NCI-H146 treated with DMSO at 0.1 percent for 48 hours (cell line): ENCODE data around the gene CREB3L2.
"Not testable (repeated sequence)": the region's sequence is repeated elsewhere in the genome, so short reads cannot be mapped to it uniquely, and the experiment has no call there.

Experiments used
- DNase-seq: peaks from one replicate; lab custom pipeline; 2025; ENCODE audit not compliant: unreplicated experiment; lab: John Stamatoyannopoulos, UW

Gene CREB3L2

DNA sequence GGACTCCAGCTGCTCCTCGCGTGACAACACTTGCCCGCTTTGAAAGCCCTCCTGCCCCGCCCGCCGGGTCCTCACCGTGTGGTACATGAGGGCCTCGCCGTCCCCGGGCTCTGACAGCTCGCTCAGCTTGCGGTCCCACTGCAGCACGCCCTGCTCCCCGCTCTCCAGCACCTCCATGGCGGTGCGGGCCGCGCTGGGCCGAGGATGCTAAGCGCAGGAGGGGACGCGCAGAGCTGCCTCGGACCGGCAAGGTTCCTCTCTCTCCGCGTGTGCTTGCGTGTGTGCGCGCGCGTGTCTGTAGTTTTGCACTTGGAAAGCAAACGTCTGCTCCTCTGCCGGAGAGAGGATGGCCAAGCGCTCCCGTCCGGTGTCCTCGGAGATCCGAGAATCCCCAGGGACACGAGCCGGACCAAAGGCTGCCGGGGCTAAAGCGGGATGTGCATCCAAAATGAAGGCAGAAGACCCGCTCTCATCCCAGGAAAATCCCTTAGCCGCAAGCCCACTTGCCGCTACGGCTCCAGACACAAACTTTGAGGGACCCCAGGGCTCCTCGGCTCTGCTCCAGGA, at the start of gene CREB3L2:
CREB3L2 (minus strand) TSS at position 558 of the 567 bp plus-strand sequence; CDS start at position 177, 381 bp downstream.
- DNase-seq = peak; percentile 44

- DNase-seq = no peak
Measured at GRCh38 chr7:138049505-138050116, 47.7 kb upstream of the CREB3L2 start.

GRCh38 chr7:138047907-138048306, 46.0 kb upstream of the CREB3L2 start:
- no peak for DNase-seq

GRCh38 chr7:138044897-138045296, 43.0 kb upstream of the CREB3L2 start:
- DNase-seq = no peak

- DNase-seq = not testable (repeated sequence)
Measured at GRCh38 chr7:138040063-138040462, 38.2 kb upstream of the CREB3L2 start.

- DNase-seq = no peak
Measured at GRCh38 chr7:138036135-138036534, 34.2 kb upstream of the CREB3L2 start.

- DNase-seq = no peak
Measured at GRCh38 chr7:138033241-138033640, 31.4 kb upstream of the CREB3L2 start.

DNA sequence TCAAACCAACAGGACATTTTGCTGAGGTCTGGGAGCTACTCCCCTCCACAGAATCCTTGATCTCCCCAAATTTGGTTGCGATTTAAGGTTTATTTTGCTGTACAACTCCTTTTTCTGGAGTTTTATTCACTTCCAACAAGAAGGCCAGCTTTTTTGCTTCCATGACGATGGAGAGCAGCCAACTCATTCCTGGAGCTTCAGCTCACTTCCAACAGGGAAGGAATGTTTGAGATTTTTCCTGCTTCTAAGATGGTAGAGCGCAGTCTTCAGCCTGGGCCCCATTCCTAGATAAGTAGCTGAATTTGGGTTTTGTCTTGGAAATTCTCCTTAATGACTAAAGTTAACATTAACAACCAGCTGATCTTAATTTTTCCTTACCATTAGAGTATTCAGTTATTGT, 30.9 kb upstream of the CREB3L2 start:
- DNase-seq = no peak

GRCh38 chr7:138032186-138032585, 30.3 kb upstream of the CREB3L2 start:
- no peak for DNase-seq

DNA sequence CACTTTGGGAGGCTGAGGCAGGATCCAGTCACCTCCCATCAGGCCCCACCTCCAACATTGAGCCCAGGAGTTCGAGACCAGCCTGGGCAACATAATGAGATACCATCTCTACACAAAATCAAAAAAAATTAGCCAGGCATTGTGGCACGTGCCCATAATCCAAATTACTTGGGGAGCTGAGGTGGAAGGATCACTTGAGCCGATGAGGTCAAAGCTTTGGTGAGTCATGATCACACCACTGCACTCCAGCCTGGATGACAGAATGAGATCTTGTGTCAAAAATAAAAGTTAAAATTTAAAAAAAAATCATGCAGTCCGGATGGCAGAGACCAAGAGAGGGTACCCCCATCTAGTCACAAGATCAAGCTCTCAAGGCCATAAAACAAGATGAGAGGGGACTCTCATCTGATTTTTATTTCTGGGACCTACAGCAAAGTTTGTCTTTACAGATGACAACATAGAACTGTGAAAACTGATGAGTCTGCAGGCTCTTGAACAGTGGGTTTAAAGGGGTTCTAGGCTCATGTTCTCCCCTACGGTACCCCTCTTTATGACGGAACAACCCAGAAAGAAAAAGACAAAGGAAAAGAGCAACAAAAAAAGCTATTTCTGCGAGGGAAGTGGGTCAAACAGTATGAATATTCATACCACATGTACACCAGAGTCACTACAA, 28.9 kb upstream of the CREB3L2 start:
- DNase-seq = no peak

- peak; percentile 8 for DNase-seq
Measured at GRCh38 chr7:138029941-138030340, 28.1 kb upstream of the CREB3L2 start.

GRCh38 chr7:138029126-138029525, 27.2 kb upstream of the CREB3L2 start:
- no peak for DNase-seq

- DNase-seq = no peak
Measured at GRCh38 chr7:138027100-138027499, 25.2 kb upstream of the CREB3L2 start.

DNA sequence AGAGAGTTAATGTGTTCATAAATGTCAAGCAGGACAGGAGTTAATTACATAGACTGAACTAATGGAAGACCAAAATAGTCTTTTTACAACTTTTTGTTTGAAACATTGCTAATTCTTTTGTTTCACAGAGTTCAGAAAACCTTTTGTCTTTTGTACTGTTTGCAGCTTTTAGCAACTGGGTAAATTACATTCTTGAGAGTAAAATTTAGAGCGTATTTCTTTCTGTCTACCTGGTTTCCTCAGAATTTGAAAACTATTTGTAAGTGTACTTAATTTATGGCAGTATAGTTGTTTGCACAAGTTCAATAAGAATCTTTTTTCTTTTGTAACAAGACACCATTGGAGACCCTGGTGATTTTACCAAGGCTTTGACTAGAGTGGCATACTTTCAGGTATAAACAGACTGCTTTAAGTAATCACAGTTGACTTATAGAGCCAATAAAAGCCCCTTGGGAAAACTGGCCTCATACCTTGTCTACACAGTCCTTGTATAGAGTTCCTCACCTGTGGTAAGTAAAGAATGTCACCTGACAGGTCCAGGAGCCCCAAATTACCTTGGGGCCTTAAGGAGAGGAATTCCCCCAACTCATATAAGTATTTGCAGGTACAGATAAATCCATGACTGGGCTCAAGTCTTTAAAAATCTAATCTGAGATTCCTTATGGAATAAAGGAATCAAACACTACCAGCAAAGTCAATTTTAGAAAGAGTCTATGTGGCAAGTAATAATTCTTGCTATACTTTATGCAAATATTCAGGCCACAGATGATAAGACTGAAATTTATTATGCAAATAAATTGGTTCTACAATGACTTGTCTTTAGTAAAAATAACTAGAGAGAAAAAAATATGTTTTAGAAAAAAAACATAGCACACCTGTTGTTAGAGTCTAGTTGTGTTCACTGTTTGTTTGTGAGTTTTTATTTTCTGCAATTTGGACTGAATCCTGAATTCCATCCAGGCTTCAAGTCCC, 23.6 kb upstream of the CREB3L2 start:
- DNase-seq = no peak

- no peak for DNase-seq
Measured at GRCh38 chr7:138024765-138025164, 22.9 kb upstream of the CREB3L2 start.

DNA sequence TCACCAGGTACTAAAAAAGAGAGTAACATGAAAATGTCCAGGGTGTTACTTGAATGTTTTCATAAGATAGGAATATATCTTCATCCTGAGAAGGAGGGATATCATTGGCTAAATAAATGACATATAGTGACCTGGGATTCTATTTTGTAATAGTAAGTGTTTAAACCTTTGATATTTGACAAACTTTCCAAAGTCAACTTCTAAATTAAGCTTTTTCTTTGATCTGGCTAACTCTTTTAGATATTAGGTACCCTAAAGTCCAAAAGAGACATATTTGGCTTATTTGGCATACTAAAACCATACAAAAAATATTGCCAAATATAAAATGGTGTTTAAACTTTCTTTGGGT, 22.4 kb upstream of the CREB3L2 start:
- no peak for DNase-seq

GRCh38 chr7:138023618-138024342, 21.9 kb upstream of the CREB3L2 start:
- DNase-seq = no peak

DNA sequence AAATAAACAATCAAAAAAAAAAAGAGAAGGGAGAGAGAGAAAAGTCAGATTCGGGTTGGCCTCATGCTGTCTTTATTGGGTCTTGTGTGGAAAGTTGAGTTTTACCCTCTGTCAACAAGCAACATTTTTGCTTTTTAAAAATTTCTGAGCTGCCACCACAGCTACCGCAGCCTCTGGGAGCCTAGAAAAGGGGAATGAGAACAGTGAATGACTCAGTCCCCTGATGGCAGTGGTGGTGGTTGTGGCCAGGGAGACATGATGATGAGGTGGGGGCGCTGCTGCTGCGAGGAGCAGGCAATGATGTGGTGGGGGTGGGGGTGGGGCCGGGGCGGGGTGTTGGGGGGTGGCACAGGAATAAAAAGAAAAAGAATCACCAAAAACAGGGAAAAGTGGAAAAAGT, 20.0 kb upstream of the CREB3L2 start:
- DNase-seq = no peak

DNA sequence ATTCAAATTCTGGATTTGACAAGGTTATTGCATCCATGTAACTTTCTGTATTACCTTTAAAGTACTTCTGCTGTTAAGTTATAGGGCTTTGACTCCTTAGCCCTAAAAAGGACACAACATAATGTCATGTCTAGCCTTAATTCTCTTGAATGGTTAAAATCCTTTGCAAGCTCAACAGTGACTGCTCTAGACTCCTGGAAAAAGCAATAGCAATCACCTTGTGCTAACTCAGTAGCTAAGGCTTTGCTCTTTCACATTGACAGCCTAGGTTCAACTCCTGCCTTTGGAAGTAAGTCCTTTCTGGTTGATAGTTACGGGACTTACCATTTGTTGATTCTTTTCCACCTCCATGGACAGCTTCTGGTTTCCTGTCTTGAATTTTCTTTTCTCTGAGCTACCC, 16.1 kb upstream of the CREB3L2 start:
- DNase-seq = no peak

- DNase-seq = no peak
Measured at GRCh38 chr7:138015096-138015495, 13.2 kb upstream of the CREB3L2 start.

- DNase-seq = no peak
Measured at GRCh38 chr7:138014686-138015085, 12.8 kb upstream of the CREB3L2 start.
